Stomach smooth muscle (tissue), 2 donors: ENCODE data around the gene URB1.

ENCODE experiments used
- H3K27ac ChIP-seq: one replicate; pipeline ENCODE4 v1.7.0; 2013; ENCODE audit warnings: mild to moderate bottlenecking, low read length, inconsistent platforms
- H3K27me3 ChIP-seq, 2 donors: one replicate each; pipeline ENCODE4 v1.7.0; 2013; ENCODE audit warnings: low read length in 2 of 2; ENCODE audit not compliant: insufficient read depth in 2 of 2, control insufficient read depth in 1 of 2
- H3K36me3 ChIP-seq, 2 donors: one replicate each; pipeline ENCODE4 v1.7.0; 2013; ENCODE audit warnings: low read length in 2 of 2; ENCODE audit not compliant: control insufficient read depth in 2 of 2, insufficient read depth in 2 of 2
- H3K4me1 ChIP-seq: one replicate; pipeline ENCODE4 v1.7.0; 2013; ENCODE audit warnings: low read length; ENCODE audit not compliant: control insufficient read depth, insufficient read depth
- H3K4me3 ChIP-seq, 2 donors: one replicate each; pipeline ENCODE4 v1.7.0; 2013; ENCODE audit warnings: low read length in 2 of 2
- H3K9ac ChIP-seq, 2 donors: one replicate each; pipeline ENCODE4 v1.7.0; 2013; ENCODE audit warnings: low read length in 2 of 2, mild to moderate bottlenecking in 1 of 2
- H3K9me3 ChIP-seq, 2 donors: one replicate each; pipeline ENCODE4 v1.7.0; 2013; ENCODE audit warnings: low read length in 2 of 2; ENCODE audit not compliant: control insufficient read depth in 2 of 2
- donor health status: healthy.
- donor health status: Pancreatic carcinoma.

Gene URB1

DNA sequence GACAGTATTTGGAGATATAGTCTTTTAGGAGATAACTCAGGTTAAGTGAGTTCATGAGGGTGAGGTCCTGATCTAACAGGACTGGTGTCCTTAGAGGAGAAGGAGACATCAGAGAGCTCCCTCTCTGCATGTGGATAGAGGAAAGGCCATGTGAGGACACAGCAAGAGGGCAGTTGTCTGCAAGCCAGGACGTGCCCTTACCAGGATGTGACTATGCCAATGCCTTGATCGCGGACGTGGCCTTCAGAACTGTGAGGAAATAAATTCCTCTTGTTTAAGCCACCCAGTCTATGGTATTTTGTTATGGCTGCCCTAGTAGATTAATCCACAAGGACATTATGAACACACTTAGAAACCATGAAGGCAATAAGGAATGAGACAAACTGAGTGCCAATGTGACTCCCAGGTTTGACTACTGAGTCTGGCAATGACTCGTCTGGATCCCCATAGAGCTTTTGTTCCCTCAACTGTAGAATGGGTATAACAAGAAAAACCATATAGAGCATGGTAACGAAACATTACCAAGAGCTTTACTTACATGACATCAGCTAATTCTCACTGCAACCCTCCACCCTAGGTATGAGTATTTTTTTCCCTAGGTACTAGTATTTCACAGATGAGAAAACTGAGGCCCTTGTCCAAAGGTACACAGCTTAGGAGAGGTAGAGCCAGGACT is 6.5 kb downstream of the URB1 start:
- H3K4me3 ChIP-seq: no peak overlapping the region
- peaks cover 29 to 32% of the 10 kb centered on the region in 2 donors for H3K36me3 ChIP-seq
- no peak overlapping the region for H3K27ac ChIP-seq
- H3K9me3 ChIP-seq: no peaks in the 10 kb centered on the region
- H3K4me1 ChIP-seq: peaks cover 3% of the 10 kb centered on the region
- H3K9ac ChIP-seq: no peak overlapping the region
- H3K27me3 ChIP-seq: no peaks in the 10 kb centered on the region

DNA sequence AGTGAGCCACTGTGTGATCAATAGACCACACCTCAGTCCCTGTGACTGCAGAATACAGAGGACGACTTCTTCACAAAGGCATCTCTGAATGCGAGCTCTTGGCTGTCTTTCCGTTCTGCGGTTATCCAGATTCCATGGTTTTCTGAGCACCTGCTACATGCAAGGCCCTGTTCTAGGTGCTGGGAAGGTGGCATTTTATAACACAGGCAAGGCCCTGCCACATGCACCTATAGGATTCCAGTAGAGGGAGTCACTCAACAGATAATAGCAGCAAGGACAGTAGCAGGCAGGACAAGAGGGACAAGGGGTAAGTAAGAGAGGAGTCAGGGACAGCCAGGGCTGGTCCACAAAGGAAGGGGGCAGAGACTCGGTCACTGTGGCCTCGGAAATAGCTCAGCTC is 9.0 kb downstream of the URB1 start:
- H3K27ac ChIP-seq: no peak overlapping the region
- no peak overlapping the region for H3K4me3 ChIP-seq
- no peak overlapping the region for H3K9ac ChIP-seq
- peaks cover 3% of the 10 kb centered on the region for H3K4me1 ChIP-seq
- H3K27me3 ChIP-seq: no peaks in the 10 kb centered on the region
- H3K9me3 ChIP-seq: no peaks in the 10 kb centered on the region
- H3K36me3 ChIP-seq: peaks cover 42 to 45% of the 10 kb centered on the region in 2 donors

DNA sequence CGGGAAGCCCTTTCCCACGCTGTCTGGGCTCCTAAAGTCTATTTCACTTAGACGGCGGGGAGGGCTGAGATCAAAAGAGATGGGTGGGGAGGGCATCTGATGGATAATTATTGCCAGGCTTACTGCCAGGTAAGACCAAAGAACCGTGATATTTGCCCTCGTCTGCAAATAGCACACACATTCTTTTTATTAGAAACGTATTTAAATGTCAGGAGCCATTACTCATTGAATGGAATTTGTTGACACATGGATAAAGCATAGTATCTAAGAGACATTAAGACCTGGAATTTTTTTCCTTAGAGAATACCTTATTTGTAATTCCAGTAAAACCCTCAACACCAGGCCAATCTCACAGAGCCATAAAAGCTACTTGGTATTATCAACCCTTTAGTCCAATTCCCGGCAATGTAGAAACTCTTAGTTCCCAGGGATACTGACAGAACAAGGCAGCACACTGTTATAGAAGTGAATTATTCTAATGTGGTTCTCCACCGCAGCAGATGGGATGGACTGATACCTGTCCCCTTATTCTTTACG is 10.6 kb downstream of the URB1 start:
- Histone ChIP-seq H3K9me3 (no peaks in the 10 kb centered on the region), H3K4me1 (peaks cover 3% of the 10 kb centered on the region), H3K9ac (no peak overlapping the region), H3K27ac (no peak overlapping the region), H3K4me3 (no peak overlapping the region), H3K27me3 (no peaks in the 10 kb centered on the region), H3K36me3 (peaks cover 45 to 52% of the 10 kb centered on the region in 2 donors)

DNA sequence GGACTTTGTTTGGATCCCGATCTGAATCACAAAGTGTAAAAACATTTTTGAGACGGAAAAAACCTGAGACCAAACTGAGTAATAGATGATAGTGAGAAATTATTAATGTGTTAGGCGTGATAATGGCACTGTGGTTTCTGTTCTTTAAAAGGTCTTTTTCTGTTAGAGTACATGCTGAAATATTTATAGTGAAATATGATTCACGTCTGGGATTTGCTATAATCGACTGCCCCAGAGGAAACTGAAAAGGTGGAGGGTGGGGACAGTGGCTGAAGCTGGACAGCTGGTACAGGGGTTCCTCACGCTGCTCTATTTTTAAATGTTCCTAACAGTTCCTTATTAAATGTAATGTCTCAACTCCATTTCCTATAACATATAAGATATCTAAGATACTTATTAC is 11.2 kb downstream of the URB1 start:
- H3K9me3 ChIP-seq: no peaks in the 10 kb centered on the region
- no peak overlapping the region for H3K9ac ChIP-seq
- H3K4me3 ChIP-seq: no peak overlapping the region
- H3K4me1 ChIP-seq: peaks cover 3% of the 10 kb centered on the region
- no peak overlapping the region for H3K27ac ChIP-seq
- H3K36me3 ChIP-seq: peaks cover 45 to 52% of the 10 kb centered on the region in 2 donors
- H3K27me3 ChIP-seq: no peaks in the 10 kb centered on the region

DNA sequence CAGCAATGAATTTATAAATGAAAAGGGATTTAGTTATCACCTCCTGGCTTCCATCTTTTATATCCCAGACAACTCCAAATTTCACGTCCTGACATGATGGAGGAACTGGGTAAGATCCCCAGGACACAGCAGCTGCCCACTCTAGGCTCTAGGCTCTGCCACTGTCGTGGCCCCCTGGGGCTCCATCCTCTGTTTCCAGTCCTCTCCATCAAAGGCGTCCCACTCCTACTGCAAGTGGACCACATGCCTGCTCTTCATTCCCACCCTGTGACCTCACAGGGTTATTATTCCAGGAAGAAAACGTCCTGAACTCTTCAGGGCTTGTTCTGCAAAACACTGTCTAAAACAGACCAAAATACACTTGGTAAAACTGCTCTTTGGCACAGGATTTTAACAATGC is 11.9 kb downstream of the URB1 start:
- H3K27me3 ChIP-seq: no peaks in the 10 kb centered on the region
- H3K27ac ChIP-seq: no peak overlapping the region

DNA sequence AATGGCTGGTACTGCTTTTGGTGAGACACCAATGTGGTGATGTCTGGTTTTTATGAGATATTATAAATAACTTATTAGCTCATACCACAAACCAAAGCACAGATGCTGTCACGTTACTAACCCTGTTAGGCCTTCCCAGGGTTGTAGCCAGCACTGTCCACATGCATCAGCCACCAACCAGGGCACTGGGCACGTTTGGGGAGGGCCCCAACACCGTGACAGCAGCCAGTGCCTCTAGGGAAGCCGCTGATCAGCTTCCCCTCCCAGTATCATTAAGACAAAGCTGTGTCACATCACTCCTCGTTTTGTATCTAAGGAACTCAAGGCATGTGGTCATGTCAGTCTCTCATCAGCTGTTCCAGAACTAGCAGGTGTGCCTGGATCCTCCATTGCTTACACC is 13.9 kb downstream of the URB1 start:
- no peaks in the 10 kb centered on the region for H3K4me1 ChIP-seq
- no peak overlapping the region for H3K9ac ChIP-seq
- H3K27ac ChIP-seq: no peak overlapping the region
- no peak overlapping the region for H3K4me3 ChIP-seq
- H3K36me3 ChIP-seq: peaks cover 42 to 46% of the 10 kb centered on the region in 2 donors
- H3K9me3 ChIP-seq: no peaks in the 10 kb centered on the region
- no peaks in the 10 kb centered on the region for H3K27me3 ChIP-seq

More for the DNA sequence above, 11.9 kb downstream of the URB1 start:
- Histone ChIP-seq H3K9ac (no peak overlapping the region), H3K4me1 (no peaks in the 10 kb centered on the region), H3K9me3 (no peaks in the 10 kb centered on the region), H3K36me3 (peaks cover 48 to 52% of the 10 kb centered on the region in 2 donors), H3K4me3 (no peak overlapping the region)

DNA sequence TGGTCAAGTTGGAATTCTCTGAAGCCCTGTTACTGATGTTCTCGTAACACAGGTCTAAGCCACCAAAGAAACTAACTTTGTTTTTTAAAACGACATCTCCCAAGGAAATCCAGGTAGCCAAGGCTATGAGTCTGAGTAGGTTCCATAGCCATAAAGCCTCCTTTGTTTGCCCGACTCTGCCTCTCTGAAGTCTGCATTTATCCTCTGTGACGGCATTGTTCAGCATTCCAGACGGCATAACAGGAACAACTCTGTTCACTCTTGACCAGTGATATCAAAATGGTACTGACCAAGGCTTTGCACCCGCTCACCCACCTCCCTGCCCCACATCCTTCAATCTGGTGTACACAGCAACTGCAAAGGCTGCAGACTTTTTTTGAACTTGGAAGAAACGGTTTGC is 14.8 kb downstream of the URB1 start:
- Histone ChIP-seq H3K9me3 (no peaks in the 10 kb centered on the region), H3K27ac (no peak overlapping the region), H3K9ac (no peak overlapping the region), H3K36me3 (peaks cover 35 to 37% of the 10 kb centered on the region in 2 donors), H3K27me3 (no peaks in the 10 kb centered on the region), H3K4me1 (no peaks in the 10 kb centered on the region), H3K4me3 (no peak overlapping the region)

DNA sequence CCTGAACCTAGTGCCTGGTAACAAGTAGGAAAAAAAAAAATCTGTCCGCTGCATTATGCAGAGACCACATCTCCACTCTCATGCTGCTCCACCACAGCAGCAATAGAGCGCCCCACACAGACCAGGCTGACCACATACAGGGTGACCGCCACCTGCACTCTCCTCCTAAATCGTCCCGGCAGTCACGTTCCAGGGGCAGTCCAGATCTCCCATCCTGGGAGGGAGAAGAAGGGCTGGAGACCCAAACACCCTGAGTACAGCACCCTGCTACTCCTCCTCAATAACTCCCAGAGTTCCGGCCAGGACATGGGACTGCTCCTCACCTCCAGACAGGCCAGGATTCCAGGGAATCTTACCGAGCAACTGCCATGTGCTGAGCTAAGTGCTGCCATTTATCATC is 15.3 kb downstream of the URB1 start:
- Histone ChIP-seq H3K36me3 (peaks cover 34 to 35% of the 10 kb centered on the region in 2 donors), H3K4me3 (no peak overlapping the region), H3K4me1 (no peaks in the 10 kb centered on the region), H3K27me3 (no peaks in the 10 kb centered on the region), H3K9ac (no peak overlapping the region), H3K27ac (no peak overlapping the region), H3K9me3 (no peaks in the 10 kb centered on the region)

DNA sequence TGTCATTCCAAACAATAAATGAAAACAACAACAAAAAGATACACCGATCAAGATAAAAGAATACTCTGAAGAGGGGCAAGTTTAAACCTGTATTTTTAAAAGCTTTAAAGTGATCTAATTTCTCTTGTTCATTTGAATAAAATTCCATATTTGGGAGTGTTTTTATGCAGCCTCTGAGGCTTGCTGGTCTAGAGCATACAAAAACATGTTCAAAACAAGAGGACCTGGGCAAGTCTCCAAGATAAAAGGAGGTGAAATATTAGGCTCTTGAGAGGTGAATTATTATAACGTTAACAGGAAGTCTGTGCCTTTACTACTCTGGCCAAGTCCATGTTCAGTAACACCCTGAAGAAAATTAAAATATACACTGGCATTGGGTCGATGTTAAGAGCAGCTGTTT is 20.1 kb downstream of the URB1 start:
- no peak overlapping the region for H3K4me3 ChIP-seq
- H3K9me3 ChIP-seq: no peaks in the 10 kb centered on the region
- peaks cover 27 to 34% of the 10 kb centered on the region in 2 donors for H3K36me3 ChIP-seq
- no peak overlapping the region for H3K9ac ChIP-seq
- H3K27me3 ChIP-seq: no peaks in the 10 kb centered on the region
- no peak overlapping the region for H3K27ac ChIP-seq
- peaks cover 3% of the 10 kb centered on the region for H3K4me1 ChIP-seq

DNA sequence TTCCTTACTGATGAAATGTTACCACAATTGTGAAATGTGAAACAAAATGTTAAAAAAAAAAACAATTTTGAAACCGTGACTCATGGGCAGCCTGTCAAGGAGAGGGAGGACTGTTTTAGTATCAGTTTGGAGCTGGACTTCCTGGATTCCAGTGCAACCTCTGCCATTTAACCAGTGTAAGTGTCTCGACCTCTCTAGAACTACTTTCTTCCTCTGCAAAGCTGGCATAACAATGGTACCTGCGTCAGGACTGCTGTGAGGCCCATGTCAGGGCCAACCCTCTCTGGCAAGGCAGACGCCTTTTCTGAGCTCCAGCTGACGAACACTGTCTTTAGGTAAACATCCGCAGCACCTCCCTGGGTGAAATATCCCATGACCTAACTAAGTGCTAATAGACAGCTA is 20.9 kb downstream of the URB1 start:
- H3K27me3 ChIP-seq: no peaks in the 10 kb centered on the region
- peaks cover 3% of the 10 kb centered on the region for H3K4me1 ChIP-seq
- H3K9me3 ChIP-seq: no peaks in the 10 kb centered on the region
- H3K4me3 ChIP-seq: no peak overlapping the region
- H3K36me3 ChIP-seq: peaks cover 29 to 42% of the 10 kb centered on the region in 2 donors
- no peak overlapping the region for H3K27ac ChIP-seq
- no peak overlapping the region for H3K9ac ChIP-seq

DNA sequence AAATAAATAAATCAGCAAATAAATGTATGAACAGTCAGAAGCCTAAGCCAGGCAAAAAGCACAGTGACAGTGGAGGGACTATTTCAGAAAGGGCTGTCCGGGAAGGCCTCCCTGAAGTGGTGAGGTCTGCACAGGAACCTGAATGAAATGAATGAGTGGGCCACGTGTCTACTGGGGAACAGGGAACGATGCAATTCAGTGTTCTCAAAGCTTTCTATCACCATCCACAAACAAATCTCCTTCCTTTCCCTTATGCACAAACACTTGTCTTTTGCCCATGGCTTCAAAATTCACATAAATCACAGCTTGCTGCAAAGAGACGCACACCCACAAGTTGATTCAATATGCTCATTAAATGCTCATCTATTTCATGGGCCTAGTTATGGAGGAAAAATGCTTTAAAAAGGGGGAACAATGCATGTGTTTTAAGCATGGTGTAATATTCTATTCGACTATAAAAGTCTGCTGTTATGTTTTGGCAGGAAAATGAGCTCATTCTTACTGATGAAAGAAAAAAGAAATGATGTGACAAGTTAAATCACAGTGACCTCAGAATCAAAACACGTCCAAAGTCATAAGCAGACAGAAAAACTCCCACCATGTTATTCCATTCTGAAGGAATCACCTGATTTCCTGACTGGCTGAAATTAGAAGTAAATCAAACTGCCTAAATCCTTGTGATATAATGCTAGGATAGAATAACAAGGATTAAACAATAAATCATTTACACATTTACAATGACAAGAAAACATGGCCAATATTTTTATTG is 21.6 kb downstream of the URB1 start:
- Histone ChIP-seq H3K4me1 (peaks cover 3% of the 10 kb centered on the region), H3K36me3 (peaks cover 35 to 48% of the 10 kb centered on the region in 2 donors), H3K27ac (no peak overlapping the region), H3K9me3 (no peaks in the 10 kb centered on the region), H3K4me3 (no peak overlapping the region), H3K27me3 (no peaks in the 10 kb centered on the region), H3K9ac (no peak overlapping the region)
